OCI-M2 (cell line): ENCODE results near the gene PDZRN3.

Source experiments
- DNase-seq: peaks from one replicate; lab custom pipeline; 2025; ENCODE audit not compliant: unreplicated experiment; lab: John Stamatoyannopoulos, UW

PDZRN3 gene

GRCh38 chr3:73529308-73530021 is 95.3 kb downstream of the PDZRN3 start:
- DNase-seq: no peak

- no peak for DNase-seq
These were observed 99.2 kb downstream of the PDZRN3 start for GRCh38 chr3:73525591-73525990.

GRCh38 chr3:73523661-73524060 is 101.1 kb downstream of the PDZRN3 start:
- no peak for DNase-seq

GRCh38 chr3:73521734-73522336 is 102.9 kb downstream of the PDZRN3 start:
- no peak for DNase-seq

GRCh38 chr3:73520931-73521461 is 103.7 kb downstream of the PDZRN3 start:
- DNase-seq: no peak

GRCh38 chr3:73516631-73517030 is 108.1 kb downstream of the PDZRN3 start:
- DNase-seq: no peak

GRCh38 chr3:73513260-73513659 is 111.5 kb downstream of the PDZRN3 start:
- DNase-seq: no peak

GRCh38 chr3:73511571-73512525 is 112.9 kb downstream of the PDZRN3 start:
- DNase-seq: no peak

GRCh38 chr3:73510784-73511183 is 114.0 kb downstream of the PDZRN3 start:
- no peak for DNase-seq

GRCh38 chr3:73510334-73510733 is 114.4 kb downstream of the PDZRN3 start:
- no peak for DNase-seq

- DNase-seq: no peak
These were observed 114.9 kb downstream of the PDZRN3 start for GRCh38 chr3:73509816-73510215.

GRCh38 chr3:73509066-73509465 is 115.7 kb downstream of the PDZRN3 start:
- no peak for DNase-seq

- no peak for DNase-seq
These were observed 116.3 kb downstream of the PDZRN3 start for GRCh38 chr3:73508330-73508954.

- DNase-seq: no peak
These were observed 119.9 kb downstream of the PDZRN3 start for GRCh38 chr3:73504852-73505251.

- no peak for DNase-seq
These were observed 120.5 kb downstream of the PDZRN3 start for GRCh38 chr3:73504239-73504638.

- DNase-seq: no peak
These were observed 121.0 kb downstream of the PDZRN3 start for GRCh38 chr3:73503781-73504180.

- DNase-seq: no peak
These were observed 121.8 kb downstream of the PDZRN3 start for GRCh38 chr3:73502609-73503583.

GRCh38 chr3:73500321-73500720 is 124.4 kb downstream of the PDZRN3 start:
- no peak for DNase-seq

- no peak for DNase-seq
These were observed 125.0 kb downstream of the PDZRN3 start for GRCh38 chr3:73499787-73500186.
